HEK293 (cell line): ENCODE results near the gene GALNT8.

ENCODE experiments used
- CTCF ChIA-PET: fragments of 350-600 bp; formaldehyde crosslinking; extraction: SDS; loops from one replicate; lab custom pipeline; 2021; ENCODE audit warnings: antibody characterized with exemption; lab: Yijun Ruan, JAX
- POLR2A ChIA-PET: fragments of 300-600 bp; formaldehyde crosslinking; extraction: SDS; loops from one replicate; lab custom pipeline; 2020; ENCODE audit warnings: antibody characterized with exemption, inconsistent platforms; lab: Yijun Ruan, JAX
- H3K27ac ChIP-seq: fragments of 200-500 bp; sonication (Bioruptor generic); 2 replicates; pipeline ENCODE4 v1.5.1; 2014; ENCODE audit warnings: low read depth, low read length, control low read depth, inconsistent platforms; ENCODE audit errors: extremely low read depth
- H3K36me3 ChIP-seq, 2 experiments: fragments of 200-500 bp in 1 of 2; sonication (Bioruptor generic) in 1 of 2; 1 replicate in 1 of 2; 2 replicates in 1 of 2; pipeline ENCODE4 v1.5.1; 2014 to 2017; ENCODE audit warnings: inconsistent platforms in 2 of 2, low read length in 2 of 2; ENCODE audit not compliant: control insufficient read depth in 2 of 2, insufficient read depth in 1 of 2
- H3K4me1 ChIP-seq: fragments of 200-500 bp; sonication (Bioruptor generic); 2 replicates; pipeline ENCODE4 v1.5.1; 2014; ENCODE audit warnings: mild to moderate bottlenecking, low read length, inconsistent platforms; ENCODE audit not compliant: control insufficient read depth, insufficient read depth
- H3K4me3 ChIP-seq: 2 replicates; pipeline ENCODE4 v1.5.1; 2011; ENCODE audit warnings: low read depth, mild to moderate bottlenecking, control low read depth, low read length, moderate library complexity
- H3K9me3 ChIP-seq: fragments of 200-500 bp; sonication (Bioruptor generic); 2 replicates; pipeline ENCODE4 v1.5.1; 2014; ENCODE audit warnings: low read depth, low read length, inconsistent platforms; ENCODE audit not compliant: control insufficient read depth, insufficient read depth
- GLI2 ChIP-seq: fragments of 450-650 bp; formaldehyde crosslinking; IDR thresholded peaks from 2 replicates; pipeline ENCODE4; 2017; ENCODE audit warnings: missing biosample characterization, missing genetic modification characterization, low read depth, borderline replicate concordance
- KLF1 ChIP-seq: fragments of 450-650 bp; formaldehyde crosslinking; IDR thresholded peaks from 2 replicates; pipeline ENCODE4 v1.5.1; 2016; ENCODE audit warnings: missing biosample characterization, missing genetic modification characterization
- KLF10 ChIP-seq: fragments of 450-650 bp; IDR thresholded peaks from 2 replicates; pipeline ENCODE4 v1.5.1; 2018; ENCODE audit warnings: missing biosample characterization, mild to moderate bottlenecking, missing genetic modification characterization
- KLF17 ChIP-seq: fragments of 450-650 bp; formaldehyde crosslinking; IDR thresholded peaks from 2 replicates; pipeline ENCODE4 v1.5.1; 2016; ENCODE audit warnings: missing biosample characterization, missing genetic modification characterization
- REST ChIP-seq: fragments of 450-650 bp; formaldehyde crosslinking; IDR thresholded peaks from 2 replicates; pipeline ENCODE4 v1.5.1; 2016; ENCODE audit warnings: missing biosample characterization, missing genetic modification characterization
- SP3 ChIP-seq: fragments of 450-650 bp; formaldehyde crosslinking; IDR thresholded peaks from 2 replicates; pipeline ENCODE4 v1.5.1; 2016; ENCODE audit warnings: missing biosample characterization, missing genetic modification characterization
- YY1 ChIP-seq: fragments of 450-650 bp; formaldehyde crosslinking; IDR thresholded peaks from 2 replicates; pipeline ENCODE4 v1.5.1; 2018; ENCODE audit warnings: missing biosample characterization, missing genetic modification characterization
- ZBTB17 ChIP-seq: fragments of 450-650 bp; formaldehyde crosslinking; IDR thresholded peaks from 2 replicates; pipeline ENCODE4 v1.5.1; 2016; ENCODE audit warnings: missing biosample characterization, missing genetic modification characterization
- ZIC2 ChIP-seq: fragments of 450-650 bp; formaldehyde crosslinking; IDR thresholded peaks from 2 replicates; pipeline ENCODE4 v1.5.1; 2016; ENCODE audit warnings: missing biosample characterization, missing genetic modification characterization
- ZNF138 ChIP-seq: fragments of 450-650 bp; formaldehyde crosslinking; IDR thresholded peaks from 2 replicates; pipeline ENCODE4 v1.5.1; 2016; ENCODE audit warnings: missing biosample characterization, missing genetic modification characterization, borderline replicate concordance
- ZNF157 ChIP-seq: fragments of 450-650 bp; formaldehyde crosslinking; IDR thresholded peaks from 2 replicates; pipeline ENCODE4 v1.5.1; 2016; ENCODE audit warnings: missing biosample characterization, missing genetic modification characterization
- ZNF174 ChIP-seq: fragments of 450-650 bp; formaldehyde crosslinking; IDR thresholded peaks from 2 replicates; pipeline ENCODE4 v1.5.0; 2017; ENCODE audit warnings: missing biosample characterization, mild to moderate bottlenecking, missing genetic modification characterization
- ZNF239 ChIP-seq: fragments of 450-650 bp; formaldehyde crosslinking; IDR thresholded peaks from 2 replicates; pipeline ENCODE4 v1.5.1; 2016; ENCODE audit warnings: missing biosample characterization, missing genetic modification characterization
- ZNF311 ChIP-seq: fragments of 450-650 bp; formaldehyde crosslinking; IDR thresholded peaks from 2 replicates; pipeline ENCODE4 v1.5.1; 2017; ENCODE audit warnings: missing biosample characterization, missing genetic modification characterization, borderline replicate concordance
- ZNF341 ChIP-seq: fragments of 450-650 bp; formaldehyde crosslinking; IDR thresholded peaks from 2 replicates; pipeline ENCODE4; 2016; ENCODE audit warnings: low read depth, missing biosample characterization, missing genetic modification characterization
- ZNF366 ChIP-seq: fragments of 450-650 bp; formaldehyde crosslinking; conservative IDR thresholded peaks from 2 replicates; pipeline ENCODE4 v1.5.1; 2016; ENCODE audit warnings: missing biosample characterization, missing genetic modification characterization
- ZNF404 ChIP-seq: fragments of 450-650 bp; formaldehyde crosslinking; IDR thresholded peaks from 2 replicates; pipeline ENCODE4 v1.5.1; 2017; ENCODE audit warnings: missing biosample characterization, missing genetic modification characterization
- ZNF473 ChIP-seq: fragments of 450-650 bp; formaldehyde crosslinking; IDR thresholded peaks from 2 replicates; pipeline ENCODE4 v1.5.1; 2017; ENCODE audit warnings: missing biosample characterization, missing genetic modification characterization
- ZNF513 ChIP-seq: fragments of 450-650 bp; IDR thresholded peaks from 2 replicates; pipeline ENCODE4 v1.5.1; 2018; ENCODE audit warnings: missing biosample characterization, missing genetic modification characterization
- ZNF549 ChIP-seq: fragments of 450-650 bp; IDR thresholded peaks from 2 replicates; pipeline ENCODE4 v1.5.1; 2018; ENCODE audit warnings: missing biosample characterization, missing genetic modification characterization, mild to moderate bottlenecking, inconsistent platforms, moderate library complexity
- ZNF624 ChIP-seq: fragments of 450-650 bp; formaldehyde crosslinking; IDR thresholded peaks from 2 replicates; pipeline ENCODE4 v1.5.1; 2017; ENCODE audit warnings: missing biosample characterization, missing genetic modification characterization
- ZNF629 ChIP-seq: fragments of 450-650 bp; formaldehyde crosslinking; IDR thresholded peaks from 2 replicates; pipeline ENCODE4 v1.5.1; 2017; ENCODE audit warnings: missing biosample characterization, missing genetic modification characterization
- ZNF660 ChIP-seq: fragments of 450-650 bp; IDR thresholded peaks from 2 replicates; pipeline ENCODE4 v1.5.1; 2018; ENCODE audit warnings: missing biosample characterization, mild to moderate bottlenecking, missing genetic modification characterization
- ZNF701 ChIP-seq: fragments of 450-650 bp; formaldehyde crosslinking; IDR thresholded peaks from 2 replicates; pipeline ENCODE4 v1.5.1; 2016; ENCODE audit warnings: missing biosample characterization, missing genetic modification characterization
- ZNF747 ChIP-seq: fragments of 450-650 bp; formaldehyde crosslinking; IDR thresholded peaks from 2 replicates; pipeline ENCODE4 v1.5.1; 2016; ENCODE audit warnings: missing biosample characterization, missing genetic modification characterization
- ZNF76 ChIP-seq: fragments of 450-650 bp; formaldehyde crosslinking; IDR thresholded peaks from 2 replicates; pipeline ENCODE4; 2016; ENCODE audit warnings: low read depth, missing biosample characterization, missing genetic modification characterization, borderline replicate concordance
- ZNF791 ChIP-seq: fragments of 450-650 bp; formaldehyde crosslinking; IDR thresholded peaks from 2 replicates; pipeline ENCODE4 v1.5.1; 2016; ENCODE audit warnings: missing biosample characterization, missing genetic modification characterization
- TF ChIP-seq, protein P1 (sequence below): sonication (generic); formaldehyde crosslinking; IDR thresholded peaks from 2 replicates; pipeline ENCODE4 v1.8.1; 2022; ENCODE audit warnings: mild to moderate bottlenecking, moderate library complexity, missing genetic modification reagents

The GALNT8 gene

GRCh38 chr12:4710113-4710512, 10.1 kb upstream of the GALNT8 start:
- ChIA-PET CTCF (interaction anchor here (1.2 kb wide), 1 partner anchor 49 kb away, joined by 4 read pairs; no protein-coding TSS in a partner anchor), POLR2A (no interaction called here)

DNA sequence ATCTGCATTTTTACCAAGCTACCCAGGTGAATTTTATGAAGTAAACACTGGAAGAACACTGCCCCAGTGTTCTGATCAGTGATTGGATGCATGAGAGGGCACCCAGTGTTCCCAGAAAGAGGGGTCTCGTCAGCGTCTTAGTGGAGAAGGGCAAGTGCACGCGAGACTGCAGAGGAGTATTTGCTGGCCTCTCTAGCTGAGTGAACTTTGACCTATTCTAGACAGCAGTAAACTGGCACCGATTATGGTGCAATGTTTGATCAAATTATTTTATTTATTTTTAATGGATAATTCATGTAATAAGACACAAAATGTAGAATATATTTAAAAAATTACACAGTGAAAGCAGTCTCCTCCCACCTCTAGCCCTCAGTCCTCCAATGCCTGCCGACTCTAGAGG, 5.3 kb upstream of the GALNT8 start:
- Histone ChIP-seq H3K4me3 (no peak overlapping the region), H3K9me3 (no peaks in the 10 kb centered on the region), H3K27ac (no peak overlapping the region), H3K4me1 (no peaks in the 10 kb centered on the region), H3K36me3 (no peaks in the 10 kb centered on the region)
- POLR2A ChIA-PET: no interaction called here
- CTCF ChIA-PET: no interaction called here
- TF ChIP-seq ZNF311 (tag by site-specific recombination) (no peak), ZNF174 (no peak), KLF1 (tag by site-specific recombination) (no peak), ZNF629 (tag by site-specific recombination) (no peak), YY1 (tag by site-specific recombination) (no peak), KLF10 (tag by site-specific recombination) (no peak), SP3 (tag by site-specific recombination) (no peak), ZNF747 (tag by site-specific recombination) (no peak), ZNF239 (tag by site-specific recombination) (no peak), ZBTB17 (tag by site-specific recombination) (no peak), ZNF138 (tag by site-specific recombination) (no peak), REST (tag by site-specific recombination) (no peak), ZNF404 (tag by site-specific recombination) (no peak), ZNF366 (tag by site-specific recombination) (no peak), GLI2 (tag by site-specific recombination) (no peak), ZNF157 (tag by site-specific recombination) (no peak), ZNF513 (tag by site-specific recombination) (no peak), ZNF76 (no peak), ZNF701 (tag by site-specific recombination) (no peak)
- TF ChIP-seq, protein P1, sequence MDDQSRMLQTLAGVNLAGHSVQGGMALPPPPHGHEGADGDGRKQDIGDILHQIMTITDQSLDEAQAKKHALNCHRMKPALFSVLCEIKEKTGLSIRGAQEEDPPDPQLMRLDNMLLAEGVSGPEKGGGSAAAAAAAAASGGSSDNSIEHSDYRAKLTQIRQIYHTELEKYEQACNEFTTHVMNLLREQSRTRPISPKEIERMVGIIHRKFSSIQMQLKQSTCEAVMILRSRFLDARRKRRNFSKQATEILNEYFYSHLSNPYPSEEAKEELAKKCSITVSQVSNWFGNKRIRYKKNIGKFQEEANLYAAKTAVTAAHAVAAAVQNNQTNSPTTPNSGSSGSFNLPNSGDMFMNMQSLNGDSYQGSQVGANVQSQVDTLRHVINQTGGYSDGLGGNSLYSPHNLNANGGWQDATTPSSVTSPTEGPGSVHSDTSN (CRISPR knock-in tag): no peak

More at GRCh38 chr12:4710113-4710512, 10.1 kb upstream of the GALNT8 start:
- Histone ChIP-seq H3K4me1 (no peaks in the 10 kb centered on the region), H3K4me3 (no peak overlapping the region), H3K9me3 (no peaks in the 10 kb centered on the region), H3K36me3 (no peaks in the 10 kb centered on the region), H3K27ac (no peak overlapping the region)
- TF ChIP-seq ZNF791 (no peak), KLF17 (tag by site-specific recombination) (no peak), ZNF473 (tag by site-specific recombination) (no peak), ZNF624 (tag by site-specific recombination) (no peak), ZIC2 (no peak), ZNF76 (no peak), ZNF660 (tag by site-specific recombination) (no peak), ZNF549 (tag by site-specific recombination) (no peak), ZNF341 (tag by site-specific recombination) (no peak)
